Suprapubic skin (tissue), 4 donors: ENCODE data around the gene DNAH3.

Source experiments
- EP300 ChIP-seq: sonication (generic); formaldehyde crosslinking; IDR thresholded peaks from one replicate; pipeline ENCODE4 v1.6.1; 2017; ENCODE audit warnings: antibody characterized with exemption
- POLR2A ChIP-seq, 2 donors: fragments of 450-650 bp; IDR thresholded peaks; one replicate each; pipeline ENCODE4 v1.6.1; 2017; ENCODE audit warnings: antibody characterized with exemption in 2 of 2, mild to moderate bottlenecking in 2 of 2, moderate library complexity in 2 of 2
- POLR2AphosphoS5 ChIP-seq, 3 donors: sonication (generic); formaldehyde crosslinking; IDR thresholded peaks; one replicate each; pipeline ENCODE4 v1.6.1; 2017; ENCODE audit warnings: antibody characterized with exemption in 3 of 3
- TF ChIP-seq, protein P1 (sequence below), 2 donors: fragments of 200-600 bp in 1 of 2; fragments of 450-650 bp in 1 of 2; sonication (generic) in 1 of 2; IDR thresholded peaks; one replicate each; pipeline ENCODE4 v1.5.1; 2016 to 2019; ENCODE audit warnings: antibody characterized with exemption in 2 of 2, mild to moderate bottlenecking in 1 of 2, moderate library complexity in 1 of 2

DNA sequence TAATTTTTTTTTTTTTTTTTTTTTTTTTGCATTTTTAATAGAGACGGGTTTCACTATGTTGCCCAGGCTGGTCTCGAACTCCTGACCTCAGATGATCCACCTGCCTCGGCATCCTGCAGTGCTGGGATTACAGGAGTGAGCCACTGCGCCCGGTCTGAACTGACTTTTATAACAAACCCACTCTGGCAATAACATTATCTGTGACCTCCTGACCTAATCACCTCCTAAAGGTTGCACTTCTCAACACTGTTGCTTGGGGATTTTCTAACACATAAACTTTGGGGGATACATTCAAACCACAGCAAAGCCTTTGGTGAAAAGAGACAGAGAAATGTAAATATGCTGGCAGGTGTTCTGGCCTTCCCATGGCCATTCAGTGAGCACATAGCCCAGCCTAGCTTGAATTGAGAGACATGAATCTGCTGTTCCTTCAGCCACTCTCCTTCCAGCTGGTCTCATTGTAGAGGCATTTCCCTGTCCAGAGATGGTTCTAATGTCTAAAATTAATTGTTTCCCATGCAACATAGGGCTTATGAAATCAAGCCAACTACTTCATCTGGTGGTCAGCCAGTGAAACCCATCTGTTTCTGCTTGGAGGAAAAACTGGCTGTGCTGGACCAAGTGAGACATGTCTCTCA, 221.8 kb downstream of the DNAH3 start:
- TF ChIP-seq, protein P1, sequence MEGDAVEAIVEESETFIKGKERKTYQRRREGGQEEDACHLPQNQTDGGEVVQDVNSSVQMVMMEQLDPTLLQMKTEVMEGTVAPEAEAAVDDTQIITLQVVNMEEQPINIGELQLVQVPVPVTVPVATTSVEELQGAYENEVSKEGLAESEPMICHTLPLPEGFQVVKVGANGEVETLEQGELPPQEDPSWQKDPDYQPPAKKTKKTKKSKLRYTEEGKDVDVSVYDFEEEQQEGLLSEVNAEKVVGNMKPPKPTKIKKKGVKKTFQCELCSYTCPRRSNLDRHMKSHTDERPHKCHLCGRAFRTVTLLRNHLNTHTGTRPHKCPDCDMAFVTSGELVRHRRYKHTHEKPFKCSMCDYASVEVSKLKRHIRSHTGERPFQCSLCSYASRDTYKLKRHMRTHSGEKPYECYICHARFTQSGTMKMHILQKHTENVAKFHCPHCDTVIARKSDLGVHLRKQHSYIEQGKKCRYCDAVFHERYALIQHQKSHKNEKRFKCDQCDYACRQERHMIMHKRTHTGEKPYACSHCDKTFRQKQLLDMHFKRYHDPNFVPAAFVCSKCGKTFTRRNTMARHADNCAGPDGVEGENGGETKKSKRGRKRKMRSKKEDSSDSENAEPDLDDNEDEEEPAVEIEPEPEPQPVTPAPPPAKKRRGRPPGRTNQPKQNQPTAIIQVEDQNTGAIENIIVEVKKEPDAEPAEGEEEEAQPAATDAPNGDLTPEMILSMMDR (IDR thresholded peaks at IDR 0.05): no peak
- TF ChIP-seq EP300 (no peak), POLR2A (IDR thresholded peaks at IDR 0.05) (no peak), POLR2AphosphoS5 (IDR thresholded peaks at IDR 0.05) (no peak)
